SU-DHL-6 (cell line): Measurements from ENCODE around the gene CLCN7.

Experiments
- H2AFZ ChIP-seq: fragments of 200-600 bp; sonication (generic); 2 replicates; pipeline ENCODE4 v1.6.1; 2014; ENCODE audit warnings: low read depth, mild to moderate bottlenecking, moderate library complexity, mixed read lengths, antibody characterized with exemption, low read length; ENCODE audit not compliant: severe bottlenecking
- H3F3A ChIP-seq: fragments of 200-600 bp; shearing (Covaris generic); 2 replicates; pipeline ENCODE4 v1.6.0; 2016; ENCODE audit warnings: antibody characterized with exemption, mild to moderate bottlenecking; ENCODE audit not compliant: insufficient read depth
- H3K27ac ChIP-seq: fragments of 200-600 bp; sonication (generic); 2 replicates; pipeline ENCODE4 v1.5.1; 2016; ENCODE audit warnings: low read depth, mild to moderate bottlenecking, low read length, moderate library complexity, mixed read lengths
- H3K27me3 ChIP-seq: fragments of 200-600 bp; sonication (generic), shearing (Covaris generic); 2 replicates; pipeline ENCODE4 v1.6.0; 2014; ENCODE audit warnings: mild to moderate bottlenecking, low read length
- H3K36me3 ChIP-seq: fragments of 200-600 bp; sonication (generic); 2 replicates; pipeline ENCODE4 v1.6.1; 2014; ENCODE audit warnings: mild to moderate bottlenecking, low read length, mixed read lengths
- H3K4me2 ChIP-seq: fragments of 300-600, 200-600 bp; shearing (Covaris generic), sonication (generic); 2 replicates; pipeline ENCODE4 v1.6.0; 2014; ENCODE audit warnings: low read length, low read depth, mild to moderate bottlenecking; ENCODE audit not compliant: poor library complexity, severe bottlenecking
- H3K4me3 ChIP-seq: fragments of 200-600 bp; sonication (generic); 2 replicates; pipeline ENCODE4 v1.5.1; 2014; ENCODE audit warnings: antibody characterized with exemption, low read length, mild to moderate bottlenecking, mixed read lengths; ENCODE audit not compliant: insufficient read depth, poor library complexity, severe bottlenecking
- H3K79me2 ChIP-seq: fragments of 200-600 bp; sonication (generic); 2 replicates; pipeline ENCODE4 v1.6.1; 2014; ENCODE audit warnings: mild to moderate bottlenecking, low read length, moderate library complexity; ENCODE audit not compliant: insufficient read depth
- H3K9ac ChIP-seq: fragments of 200-600 bp; sonication (generic); 2 replicates; pipeline ENCODE4 v1.7.0; 2014; ENCODE audit warnings: mild to moderate bottlenecking, low read length
- H3K9me2 ChIP-seq: fragments of 200-600 bp; sonication (generic); replicated peaks from 2 replicates; pipeline ENCODE4 v1.6.1; 2014; ENCODE audit warnings: low read length; ENCODE audit not compliant: insufficient read depth
- H3K9me3 ChIP-seq: fragments of 200-600 bp; sonication (generic); 2 replicates; pipeline ENCODE4 v1.6.1; 2014; ENCODE audit warnings: low read length, mixed read lengths; ENCODE audit not compliant: insufficient read depth
- H4K20me1 ChIP-seq: fragments of 200-600 bp; sonication (generic); 2 replicates; pipeline ENCODE4 v1.6.1; 2014; ENCODE audit warnings: low read depth, mild to moderate bottlenecking, antibody characterized with exemption, low read length, moderate library complexity, mixed read lengths
- EZH2phosphoT487 ChIP-seq: fragments of 200-600 bp; sonication (generic), shearing (Covaris generic); conservative IDR thresholded peaks from 2 replicates; pipeline ENCODE4 v1.6.1; 2018; ENCODE audit warnings: mild to moderate bottlenecking, antibody characterized with exemption, low read length, moderate library complexity, mixed read lengths
- TF ChIP-seq, protein P1 (sequence below): fragments of 200-600 bp; sonication (generic); IDR thresholded peaks from one replicate; pipeline ENCODE4 v1.5.1; 2017; ENCODE audit warnings: antibody characterized with exemption, mild to moderate bottlenecking, low read length, moderate library complexity; ENCODE audit not compliant: insufficient read depth, poor library complexity, severe bottlenecking

Gene CLCN7

DNA sequence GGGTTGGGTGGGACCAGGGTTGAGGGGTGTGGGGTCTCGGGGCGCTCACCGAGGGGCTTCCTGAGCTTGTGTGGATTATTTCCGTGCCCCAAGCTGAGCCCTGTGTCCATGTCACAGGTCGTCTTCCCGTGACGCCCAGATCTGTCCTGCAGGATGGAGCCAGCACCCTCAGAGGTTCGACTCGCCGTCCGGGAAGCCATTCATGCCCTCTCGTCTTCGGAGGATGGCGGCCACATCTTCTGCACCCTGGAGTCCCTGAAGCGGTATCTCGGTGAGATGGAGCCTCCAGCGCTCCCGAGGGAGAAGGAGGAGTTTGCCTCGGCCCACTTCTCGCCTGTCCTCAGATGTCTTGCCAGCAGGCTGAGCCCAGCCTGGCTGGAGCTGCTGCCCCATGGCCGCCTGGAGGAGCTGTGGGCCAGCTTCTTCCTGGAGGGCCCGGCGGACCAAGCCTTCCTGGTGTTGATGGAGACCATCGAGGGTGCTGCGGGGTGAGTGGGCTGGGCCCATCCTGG, 19.4 kb upstream of the CLCN7 start:
- H3K9me3 ChIP-seq = no peaks in the 10 kb centered on the region
- H3K36me3 ChIP-seq = no peaks in the 10 kb centered on the region
- H3K4me2 ChIP-seq = peak overlapping the region; percentile 84
- H2AFZ ChIP-seq = no peak overlapping the region
- peak overlapping the region; percentile 94 for H3K4me3 ChIP-seq
- H4K20me1 ChIP-seq = no peaks in the 10 kb centered on the region
- no peaks in the 10 kb centered on the region for H3F3A ChIP-seq
- TF ChIP-seq, protein P1, sequence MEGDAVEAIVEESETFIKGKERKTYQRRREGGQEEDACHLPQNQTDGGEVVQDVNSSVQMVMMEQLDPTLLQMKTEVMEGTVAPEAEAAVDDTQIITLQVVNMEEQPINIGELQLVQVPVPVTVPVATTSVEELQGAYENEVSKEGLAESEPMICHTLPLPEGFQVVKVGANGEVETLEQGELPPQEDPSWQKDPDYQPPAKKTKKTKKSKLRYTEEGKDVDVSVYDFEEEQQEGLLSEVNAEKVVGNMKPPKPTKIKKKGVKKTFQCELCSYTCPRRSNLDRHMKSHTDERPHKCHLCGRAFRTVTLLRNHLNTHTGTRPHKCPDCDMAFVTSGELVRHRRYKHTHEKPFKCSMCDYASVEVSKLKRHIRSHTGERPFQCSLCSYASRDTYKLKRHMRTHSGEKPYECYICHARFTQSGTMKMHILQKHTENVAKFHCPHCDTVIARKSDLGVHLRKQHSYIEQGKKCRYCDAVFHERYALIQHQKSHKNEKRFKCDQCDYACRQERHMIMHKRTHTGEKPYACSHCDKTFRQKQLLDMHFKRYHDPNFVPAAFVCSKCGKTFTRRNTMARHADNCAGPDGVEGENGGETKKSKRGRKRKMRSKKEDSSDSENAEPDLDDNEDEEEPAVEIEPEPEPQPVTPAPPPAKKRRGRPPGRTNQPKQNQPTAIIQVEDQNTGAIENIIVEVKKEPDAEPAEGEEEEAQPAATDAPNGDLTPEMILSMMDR = no peak
- no peaks in the 10 kb centered on the region for H3K27me3 ChIP-seq
- peaks cover 13% of the 10 kb centered on the region; the same call in 1 of the 2 replicates for H3K79me2 ChIP-seq
- no peak overlapping the region for H3K27ac ChIP-seq
- peak overlapping the region; percentile 96 for H3K9ac ChIP-seq
- H3K9me2 ChIP-seq = no peaks in the 10 kb centered on the region

DNA sequence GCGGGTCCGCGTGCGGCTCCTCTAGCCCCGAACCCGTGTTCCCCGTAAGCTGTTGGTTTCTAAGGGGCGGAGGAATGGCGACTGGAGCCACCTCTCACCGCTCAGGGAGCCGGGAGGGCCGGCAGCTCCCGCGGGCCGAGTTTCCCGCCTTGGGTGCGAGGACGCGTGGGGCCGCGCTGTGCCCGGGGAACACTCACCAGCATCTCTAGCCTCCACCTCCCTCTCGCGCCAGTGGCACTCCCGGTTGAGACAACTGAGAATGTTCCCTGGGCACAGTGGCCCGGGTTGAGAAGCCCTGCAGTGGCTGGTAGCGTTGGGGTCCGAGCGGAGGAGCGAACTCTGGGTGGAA, 18.9 kb upstream of the CLCN7 start:
- Histone ChIP-seq H3K9me3 (no peaks in the 10 kb centered on the region), H3K9me2 (no peaks in the 10 kb centered on the region), H2AFZ (peak overlapping the region; percentile 82), H4K20me1 (no peaks in the 10 kb centered on the region), H3F3A (no peaks in the 10 kb centered on the region), H3K79me2 (peaks cover 13% of the 10 kb centered on the region; the same call in 1 of the 2 replicates), H3K27ac (peak overlapping the region; percentile 52), H3K27me3 (no peaks in the 10 kb centered on the region), H3K9ac (peak overlapping the region; percentile 96), H3K36me3 (no peaks in the 10 kb centered on the region), H3K4me2 (peak overlapping the region; percentile 84), H3K4me3 (peak overlapping the region; percentile 94)
- TF ChIP-seq, protein P1 = no peak
- TF ChIP-seq EZH2phosphoT487 = no peak

DNA sequence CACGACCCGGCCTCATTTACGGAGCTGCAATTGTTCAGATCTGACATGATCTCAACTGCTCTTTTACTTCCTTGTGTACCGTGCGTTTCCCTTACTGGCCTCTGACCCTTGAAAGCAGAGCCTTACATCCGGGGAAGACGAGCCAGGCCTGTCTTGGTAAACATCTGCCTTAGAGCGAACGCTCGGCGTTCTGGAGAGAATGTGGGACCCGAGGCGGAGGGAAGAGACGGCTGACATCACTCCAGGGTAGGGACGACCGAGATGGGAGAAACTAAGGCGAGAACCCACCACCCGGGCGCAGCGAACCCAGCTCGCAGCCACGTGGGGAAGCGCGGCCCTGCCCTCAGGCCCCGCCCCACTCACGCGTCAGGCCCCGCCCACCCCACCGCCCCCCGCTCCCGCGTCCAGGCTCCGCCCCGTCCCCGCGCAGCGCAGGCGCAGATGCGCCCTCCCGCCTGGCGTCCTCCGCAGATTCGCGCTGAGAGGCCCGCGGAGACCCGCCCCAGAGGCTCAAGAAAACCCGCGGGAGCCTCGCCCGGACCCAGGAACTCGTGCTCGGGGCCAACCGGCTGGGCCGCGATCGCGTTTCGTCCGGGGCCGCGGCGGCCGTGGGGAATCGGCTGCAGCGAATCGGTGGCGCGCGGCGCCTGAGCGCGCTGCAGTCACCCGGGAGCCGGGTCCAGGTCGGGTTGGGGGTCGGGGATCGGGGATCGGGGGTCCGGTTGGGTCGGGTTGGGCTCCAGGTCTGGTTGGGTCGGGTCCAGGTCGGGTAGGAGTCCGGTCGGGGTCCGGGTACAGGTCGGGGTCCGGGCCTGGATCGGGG, 18.3 kb upstream of the CLCN7 start, which contains the start of gene TELO2:
TELO2 (plus strand) TSS at position 438 of the 823 bp plus-strand sequence. CDS start 922 bp downstream, outside the sequence.
- H3K27me3 ChIP-seq = no peaks in the 10 kb centered on the region
- no peaks in the 10 kb centered on the region for H3K9me3 ChIP-seq
- peak within 1 kb of the TSS; percentile 52 for H3K27ac ChIP-seq
- H3F3A ChIP-seq = no peaks in the 10 kb centered on the region
- H3K9me2 ChIP-seq = no peaks in the 10 kb centered on the region
- H3K4me2 ChIP-seq = peak within 1 kb of the TSS; percentile 84
- peak within 1 kb of the TSS; percentile 82 for H2AFZ ChIP-seq
- H3K79me2 ChIP-seq = peaks cover 13% of the 10 kb centered on the region; the same call in 1 of the 2 replicates
- peak within 1 kb of the TSS; percentile 96 for H3K9ac ChIP-seq
- peak within 1 kb of the TSS; percentile 94 for H3K4me3 ChIP-seq
- H4K20me1 ChIP-seq = no peaks in the 10 kb centered on the region
- TF ChIP-seq, protein P1 = no peak
- no peak for TF ChIP-seq EZH2phosphoT487
- no peaks in the 10 kb centered on the region for H3K36me3 ChIP-seq
